GM19328 (cell line): Measurements from ENCODE around the gene MYL11.
"Not testable (repeated sequence)": the region's sequence is repeated elsewhere in the genome, so short reads cannot be mapped to it uniquely, and the experiment has no call there.

Experiments
- ATAC-seq: cut with Tn5 transposase; IDR thresholded peaks from one replicate; pipeline ENCODE4 v1.9.1; 2021; ENCODE audit warnings: mild to moderate bottlenecking, moderate library complexity; ENCODE audit not compliant: unreplicated experiment

MYL11 gene

GRCh38 chr16:30374538-30374937 is at the start of gene MYL11:
Gene MYL11 (plus strand): TSS chr16:30374802. CDS start chr16:30374858, 56 bp downstream.
- ATAC-seq = no peak

DNA sequence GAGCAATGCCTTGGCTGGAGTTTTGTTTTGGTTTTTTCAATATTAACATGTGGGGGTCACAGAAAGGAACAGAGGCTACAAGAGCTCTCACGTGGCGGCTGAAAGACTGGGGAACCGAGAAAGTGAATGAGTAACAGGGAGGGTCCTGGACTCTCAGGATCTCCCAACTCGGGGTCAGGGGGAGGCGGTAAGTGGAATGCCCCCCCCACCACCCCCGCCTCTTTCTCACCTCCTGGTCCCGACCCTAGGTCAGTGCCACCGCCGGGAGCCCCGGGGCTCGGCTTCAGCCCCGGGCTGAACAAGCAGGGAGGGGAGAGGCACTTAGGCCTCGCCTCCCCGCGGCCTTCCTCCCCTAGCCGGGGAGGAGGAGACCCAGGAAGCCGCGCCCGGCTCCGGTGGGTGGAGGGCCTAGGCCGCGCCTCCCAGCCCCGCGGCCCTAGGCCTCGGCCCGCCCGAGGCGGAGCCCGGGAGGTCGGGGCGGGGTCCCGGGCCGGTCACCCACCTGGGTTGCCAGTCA is 40.1 kb upstream of the MYL11 start:
- peak; percentile 94 for ATAC-seq

- peak; percentile 69 for ATAC-seq
Measured at GRCh38 chr16:30335028-30335597, 39.5 kb upstream of the MYL11 start.

DNA sequence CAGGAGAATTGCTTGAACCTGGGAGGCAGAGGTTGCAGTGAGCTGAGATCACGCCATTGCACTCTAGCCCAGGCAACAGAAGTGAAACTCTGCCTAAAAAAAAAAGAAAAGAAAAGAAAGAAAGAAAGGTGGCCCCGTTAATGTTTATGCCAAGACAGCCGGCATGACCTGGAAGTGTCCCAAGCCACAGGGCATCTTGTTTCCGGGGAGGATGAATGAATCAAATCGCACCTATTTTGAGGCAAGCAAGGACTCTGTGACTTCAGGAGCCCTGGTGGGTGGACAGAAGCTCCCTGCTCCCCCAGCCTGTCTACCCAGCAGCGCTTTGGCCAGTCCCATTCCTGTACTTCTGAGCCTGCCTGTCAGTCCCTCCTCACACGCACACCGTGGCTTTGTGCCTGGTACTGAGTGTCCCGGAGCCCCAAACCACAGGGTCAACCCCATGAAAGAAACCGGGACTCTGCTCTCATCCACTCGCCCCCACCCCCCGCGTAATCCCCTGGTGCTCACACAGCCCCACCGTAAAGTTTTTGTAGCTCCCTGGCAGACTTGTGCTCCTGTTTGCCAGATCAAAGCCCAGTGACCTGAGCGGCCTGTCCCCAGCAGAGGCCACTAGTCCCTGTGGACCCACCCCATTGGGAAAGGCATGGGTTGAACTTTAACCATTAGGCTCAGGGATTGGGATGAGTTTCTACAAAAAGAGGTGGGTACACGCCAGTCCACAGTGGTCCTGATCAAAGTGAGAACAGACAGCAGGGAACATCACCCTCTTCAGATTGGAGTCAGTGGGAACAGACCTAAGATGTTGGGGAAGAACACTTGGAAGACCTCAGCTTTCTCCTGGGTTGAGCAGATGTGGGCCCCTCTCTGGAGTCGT is 38.8 kb upstream of the MYL11 start:
- ATAC-seq = no peak

GRCh38 chr16:30337964-30338357 is 36.6 kb upstream of the MYL11 start:
- not testable (repeated sequence) for ATAC-seq

DNA sequence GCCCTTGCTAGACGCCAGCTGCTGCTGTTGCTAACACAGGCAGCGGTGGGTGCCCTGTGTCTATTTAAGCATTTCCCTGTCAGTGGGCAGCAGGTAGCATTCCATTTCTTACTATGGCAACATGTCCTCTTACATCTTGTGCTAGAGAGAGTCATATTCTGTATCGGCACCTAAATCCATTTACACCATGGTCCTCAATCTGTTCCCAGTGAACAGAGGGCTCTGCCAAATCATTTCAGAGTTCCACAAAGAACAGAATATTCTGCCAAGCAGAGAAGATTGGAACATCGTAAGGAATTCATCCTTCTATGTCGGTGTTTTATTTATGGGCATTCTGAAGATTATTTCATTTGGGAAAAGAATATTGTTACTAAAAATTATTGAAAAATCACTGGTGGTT is 35.9 kb upstream of the MYL11 start:
- not testable (repeated sequence) for ATAC-seq

- no peak for ATAC-seq
Measured at GRCh38 chr16:30340621-30341020, 34.0 kb upstream of the MYL11 start.

DNA sequence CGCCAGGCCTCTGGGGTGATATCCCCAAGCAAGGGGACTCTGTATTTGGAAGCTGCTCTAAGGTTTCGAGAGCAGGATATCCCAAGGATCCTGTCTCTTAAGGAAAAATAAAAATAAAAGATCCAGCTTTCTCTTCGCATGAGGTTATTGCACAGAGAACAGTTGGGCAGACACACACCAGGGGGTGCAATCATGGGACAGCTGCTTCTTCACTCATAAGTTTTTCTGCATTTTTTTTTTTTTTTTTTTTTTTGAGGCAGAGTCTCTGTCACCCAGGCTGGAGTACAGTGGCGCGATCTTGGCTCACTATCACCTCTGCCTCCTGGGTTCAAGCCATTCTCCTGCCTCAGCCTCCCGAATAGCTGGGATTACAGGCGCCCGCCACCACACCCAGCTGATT is 32.6 kb upstream of the MYL11 start:
- ATAC-seq = not testable (repeated sequence)

DNA sequence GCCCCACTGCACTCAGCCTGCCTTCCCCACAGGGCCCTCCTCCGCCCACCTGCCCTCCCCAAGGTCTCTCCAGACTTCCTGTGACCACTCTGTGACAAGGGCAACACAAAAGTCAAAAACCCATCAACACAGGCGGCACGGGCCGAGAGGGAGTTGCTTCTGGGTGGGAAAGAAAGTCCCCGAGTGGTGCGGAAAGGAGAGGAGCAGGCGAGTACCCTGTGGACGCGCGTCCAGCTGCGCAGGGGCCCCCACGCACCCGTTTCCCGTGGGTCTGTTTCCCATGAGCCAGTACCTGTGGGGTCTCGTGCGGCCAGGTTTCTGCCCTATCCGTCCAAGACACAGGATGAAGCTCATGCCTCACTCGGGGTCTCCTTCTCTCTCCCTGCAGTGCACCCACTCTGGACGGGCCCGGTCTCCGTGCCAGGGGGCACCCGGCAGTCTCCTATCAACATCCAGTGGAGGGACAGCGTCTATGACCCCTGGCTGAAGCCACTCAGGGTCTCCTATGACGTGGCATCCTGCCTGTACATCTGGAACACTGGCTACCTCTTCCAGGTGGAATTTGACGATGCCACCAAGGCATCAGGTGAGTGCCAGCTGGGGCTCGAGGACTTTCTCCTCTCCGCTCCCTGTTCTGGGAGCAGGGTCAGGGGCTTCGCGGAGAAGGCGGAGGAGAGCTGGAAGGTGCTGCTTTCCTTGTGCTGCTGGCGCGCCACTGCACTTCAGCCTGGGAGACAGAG is 31.7 kb upstream of the MYL11 start:
- ATAC-seq = no peak

DNA sequence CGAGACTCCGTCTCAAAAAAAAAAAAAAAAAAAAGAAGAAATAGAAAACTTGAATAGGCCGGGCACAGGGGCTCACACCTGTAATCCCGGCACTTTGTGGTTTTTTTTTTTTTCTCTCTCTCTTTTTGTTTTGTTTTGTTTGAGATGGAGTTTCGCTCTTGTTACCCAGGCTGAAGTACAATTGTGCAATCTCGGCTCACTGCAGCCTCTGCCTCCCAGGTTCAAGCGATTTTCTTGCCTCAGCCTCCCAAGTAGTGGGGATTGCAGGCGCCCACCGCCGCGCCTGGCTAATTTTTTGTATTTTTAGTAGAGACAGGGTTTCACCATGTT is 31.1 kb upstream of the MYL11 start:
- ATAC-seq = not testable (repeated sequence)

DNA sequence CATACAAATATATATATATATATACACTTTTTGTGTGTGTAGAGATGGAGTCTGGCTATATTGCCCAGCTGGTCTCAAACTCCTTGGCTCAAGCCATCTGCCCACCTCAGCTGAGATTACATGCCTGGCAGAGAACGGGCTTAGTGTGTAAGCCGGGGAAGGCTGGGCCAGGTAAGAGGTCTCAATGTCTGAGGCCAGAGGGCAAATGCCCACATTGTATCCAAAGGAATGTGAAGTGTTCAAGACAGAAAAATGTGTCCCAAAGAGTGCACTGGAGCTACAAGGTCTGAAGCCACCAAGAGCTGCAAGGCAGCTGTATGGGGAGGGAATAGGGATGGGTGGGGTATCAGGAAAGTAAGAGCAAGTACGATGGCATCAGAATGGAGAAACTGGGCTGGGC is 28.3 kb upstream of the MYL11 start:
- no peak for ATAC-seq

DNA sequence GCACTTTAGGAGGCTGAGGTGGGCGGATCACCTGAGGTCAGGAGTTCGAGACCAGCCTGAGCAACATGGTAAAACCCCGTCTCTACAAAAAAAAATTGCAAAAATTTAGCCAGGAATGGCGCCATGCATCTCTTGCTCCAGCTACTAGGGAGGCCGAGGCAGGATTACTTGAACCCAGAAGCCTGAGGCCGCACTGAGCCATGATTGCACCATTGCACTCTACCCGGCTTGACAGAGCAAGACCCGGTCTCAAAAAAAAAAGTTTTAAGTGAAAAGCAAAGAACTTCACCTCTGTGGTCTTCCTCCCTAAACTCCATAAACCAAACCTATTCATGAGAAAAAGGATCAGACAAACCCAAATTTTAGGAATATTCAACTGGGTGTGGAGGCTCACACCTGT is 26.5 kb upstream of the MYL11 start:
- ATAC-seq = no peak

- no peak for ATAC-seq
Measured at GRCh38 chr16:30348929-30349328, 25.7 kb upstream of the MYL11 start.

DNA sequence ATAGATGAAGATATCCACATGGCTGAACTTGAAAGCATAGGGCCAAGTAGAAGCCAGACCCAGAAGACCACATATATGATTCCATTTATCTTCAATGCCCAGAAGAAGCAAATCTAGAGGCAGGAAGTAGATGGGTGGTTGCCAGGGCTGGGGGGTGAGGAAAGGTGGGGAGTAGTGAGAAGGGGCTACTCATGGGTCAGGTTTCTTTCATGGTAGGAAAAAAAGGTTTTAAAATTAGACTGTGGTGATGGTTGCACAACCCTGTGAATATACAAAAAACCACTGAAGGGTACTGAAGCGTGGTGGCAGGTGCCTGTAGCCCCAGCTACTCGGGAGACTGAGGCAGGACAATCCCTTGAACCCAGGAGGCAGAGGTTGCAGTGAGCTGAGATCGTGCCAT is 24.9 kb upstream of the MYL11 start:
- ATAC-seq = no peak

DNA sequence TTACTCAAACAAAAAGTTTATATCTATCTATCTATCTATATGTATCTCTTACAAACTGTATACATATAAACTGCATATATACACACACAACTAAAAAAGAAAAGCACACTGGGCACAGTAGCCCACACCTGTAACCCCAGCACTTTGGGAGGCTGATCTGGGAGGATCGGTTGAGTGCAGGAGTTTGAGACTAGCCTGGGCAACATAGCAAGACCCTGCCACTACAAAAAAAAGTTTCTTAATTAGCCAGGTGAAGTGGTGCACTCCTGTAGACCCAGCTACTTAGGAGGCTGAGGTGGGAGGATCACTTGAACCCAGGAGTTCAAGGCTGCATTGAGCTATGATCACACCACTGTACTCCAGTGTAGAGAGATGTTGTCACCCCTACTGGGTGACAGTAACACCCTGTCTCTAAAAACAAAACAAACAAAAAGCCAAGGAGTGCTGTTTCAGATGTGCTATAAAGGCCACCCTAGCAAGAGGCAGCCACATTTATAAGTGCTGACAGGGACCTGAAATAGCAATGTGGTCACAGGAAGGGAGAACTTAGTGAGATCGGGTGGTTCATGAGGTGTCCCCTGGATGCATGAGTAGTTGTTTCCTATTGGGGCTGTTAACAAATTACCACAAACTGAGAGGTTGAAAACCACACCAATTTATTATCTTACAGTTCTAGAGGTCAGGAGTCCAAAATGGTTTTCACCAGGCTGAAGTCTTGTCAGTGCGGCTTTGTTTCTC is 24.3 kb upstream of the MYL11 start:
- no peak for ATAC-seq

DNA sequence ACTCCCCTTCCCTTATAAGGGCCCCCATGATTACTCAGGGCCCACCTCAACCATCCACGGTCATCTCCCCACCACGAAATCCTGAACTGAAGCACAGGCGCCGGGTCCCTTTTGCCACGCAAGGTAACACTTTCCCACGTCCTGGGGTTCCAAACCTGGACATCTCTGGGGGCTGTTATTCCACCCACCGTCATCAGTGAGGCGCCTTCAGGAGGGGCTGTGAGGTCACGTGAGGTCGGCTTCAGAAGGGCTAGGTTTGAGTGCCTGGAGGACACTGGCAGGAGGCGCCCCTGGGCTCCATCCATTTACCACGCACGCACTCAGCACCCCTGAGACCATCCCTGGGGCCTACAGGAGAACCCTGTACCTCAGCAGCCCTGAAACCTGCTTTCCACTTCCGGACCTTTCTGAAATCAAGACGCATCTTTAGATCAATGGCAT is 23.6 kb upstream of the MYL11 start:
- ATAC-seq = no peak

- ATAC-seq = no peak
Measured at GRCh38 chr16:30351586-30352419, 22.8 kb upstream of the MYL11 start.

GRCh38 chr16:30352488-30353401 is 21.9 kb upstream of the MYL11 start:
- ATAC-seq = no peak
